Measurements from ENCODE around the gene NME7. TPM values are rescaled to one million over a fixed set of nuclear protein-coding genes. Genes with fewer than 3 reads are reported as not detected.

The NME7 gene
- total RNA-seq, 1 donor from 2014 or later, result 60.6 TPM

DNA sequence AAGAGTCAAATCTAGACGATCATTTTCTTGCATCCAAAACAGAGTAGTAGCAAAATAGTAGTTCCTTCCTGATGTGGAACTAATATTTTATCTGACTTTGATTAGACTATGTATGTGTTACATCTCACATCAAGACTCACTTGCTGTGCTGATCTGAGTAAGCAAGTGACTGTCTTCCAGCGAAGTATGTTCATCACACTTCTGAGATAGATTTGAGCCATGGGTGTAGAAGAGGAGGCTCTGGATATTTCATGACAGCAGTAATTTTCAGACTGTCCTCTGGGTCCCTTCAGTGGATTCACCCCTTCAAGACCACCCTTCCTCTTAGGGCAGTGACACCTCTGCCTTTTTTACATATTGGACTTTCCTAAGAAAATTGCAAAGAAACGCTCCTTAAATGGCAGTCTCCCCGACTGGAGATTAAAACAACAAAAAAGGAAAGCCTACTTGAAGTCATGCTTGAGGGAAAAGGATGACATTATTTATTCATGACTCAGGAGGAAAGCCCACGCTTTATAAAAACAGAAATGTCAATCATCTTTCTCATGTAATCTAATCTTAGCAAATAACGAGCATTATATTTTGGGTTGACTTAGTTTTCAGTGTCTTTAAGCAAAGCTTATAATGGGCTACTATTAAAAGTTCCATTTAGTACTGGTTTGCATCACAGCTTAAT lies 238.3 kb downstream of the NME7 start:
- Mint-ChIP-seq H3K27ac (no peak overlapping the region), H3K36me3 (peaks cover 38% of the 10 kb centered on the region)

GRCh38 chr1:169128562-169128961 lies 239.0 kb downstream of the NME7 start:
- H3K27ac ChIP-seq, result no peak overlapping the region
- Mint-ChIP-seq H3K27ac (no peak overlapping the region), H3K9me3 (no peaks in the 10 kb centered on the region), H3K4me3 (no peak overlapping the region), H3K27me3 (ENCODE audit: insufficient read depth, low read depth) (peaks cover 2% of the 10 kb centered on the region), H3K36me3 (peaks cover 38% of the 10 kb centered on the region), H3K4me1 (no peaks in the 10 kb centered on the region)
- H3K36me3 ChIP-seq, result no peaks in the 10 kb centered on the region
- no peaks in the 10 kb centered on the region for H3K79me2 ChIP-seq (ENCODE audit: low read depth)
- H3K4me2 ChIP-seq, result no peak overlapping the region
- no peaks in the 10 kb centered on the region for H3K27me3 ChIP-seq
- TF ChIP-seq EZH2phosphoT487 (IDR thresholded peaks at IDR 0.05), result no peak
- no peak for TF ChIP-seq EZH2 (IDR thresholded peaks at IDR 0.05)
- TF ChIP-seq, protein P1, sequence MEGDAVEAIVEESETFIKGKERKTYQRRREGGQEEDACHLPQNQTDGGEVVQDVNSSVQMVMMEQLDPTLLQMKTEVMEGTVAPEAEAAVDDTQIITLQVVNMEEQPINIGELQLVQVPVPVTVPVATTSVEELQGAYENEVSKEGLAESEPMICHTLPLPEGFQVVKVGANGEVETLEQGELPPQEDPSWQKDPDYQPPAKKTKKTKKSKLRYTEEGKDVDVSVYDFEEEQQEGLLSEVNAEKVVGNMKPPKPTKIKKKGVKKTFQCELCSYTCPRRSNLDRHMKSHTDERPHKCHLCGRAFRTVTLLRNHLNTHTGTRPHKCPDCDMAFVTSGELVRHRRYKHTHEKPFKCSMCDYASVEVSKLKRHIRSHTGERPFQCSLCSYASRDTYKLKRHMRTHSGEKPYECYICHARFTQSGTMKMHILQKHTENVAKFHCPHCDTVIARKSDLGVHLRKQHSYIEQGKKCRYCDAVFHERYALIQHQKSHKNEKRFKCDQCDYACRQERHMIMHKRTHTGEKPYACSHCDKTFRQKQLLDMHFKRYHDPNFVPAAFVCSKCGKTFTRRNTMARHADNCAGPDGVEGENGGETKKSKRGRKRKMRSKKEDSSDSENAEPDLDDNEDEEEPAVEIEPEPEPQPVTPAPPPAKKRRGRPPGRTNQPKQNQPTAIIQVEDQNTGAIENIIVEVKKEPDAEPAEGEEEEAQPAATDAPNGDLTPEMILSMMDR (IDR thresholded peaks at IDR 0.05), result no peak
- DNase-seq (ENCODE audit: low spot score), result no peak
- no peaks in the 10 kb centered on the region for H4K20me1 ChIP-seq (ENCODE audit: low read depth)
- H3K4me3 ChIP-seq, result no peak overlapping the region
- H3K9me3 ChIP-seq (ENCODE audit: low read depth), result no peaks in the 10 kb centered on the region
- H3K9ac ChIP-seq, result no peak overlapping the region
- H3F3A ChIP-seq (ENCODE audit: low read depth), result no peaks in the 10 kb centered on the region
- no peaks in the 10 kb centered on the region for H3K4me1 ChIP-seq
- H2AFZ ChIP-seq (replicated peaks), result no peak overlapping the region

More for the DNA sequence above, 238.3 kb downstream of the NME7 start:
- Histone ChIP-seq H3K36me3 (no peaks in the 10 kb centered on the region), H3K9ac (no peak overlapping the region), H3F3A (ENCODE audit: low read depth) (no peaks in the 10 kb centered on the region), H3K4me2 (no peak overlapping the region), H2AFZ (replicated peaks) (no peak overlapping the region), H3K27ac (no peak overlapping the region), H3K9me3 (ENCODE audit: low read depth) (no peaks in the 10 kb centered on the region), H4K20me1 (ENCODE audit: low read depth) (no peaks in the 10 kb centered on the region), H3K4me1 (no peaks in the 10 kb centered on the region), H3K27me3 (no peaks in the 10 kb centered on the region), H3K79me2 (ENCODE audit: low read depth) (no peaks in the 10 kb centered on the region), H3K4me3 (no peak overlapping the region)
- Mint-ChIP-seq H3K4me1 (no peaks in the 10 kb centered on the region), H3K4me3 (no peak overlapping the region), H3K9me3 (no peaks in the 10 kb centered on the region), H3K27me3 (ENCODE audit: insufficient read depth, low read depth) (peaks cover 2% of the 10 kb centered on the region)
- DNase-seq (ENCODE audit: low spot score), result no peak
- TF ChIP-seq, protein P1 (IDR thresholded peaks at IDR 0.05), result no peak
- TF ChIP-seq EZH2phosphoT487 (IDR thresholded peaks at IDR 0.05) (no peak), EZH2 (IDR thresholded peaks at IDR 0.05) (no peak)

DNA sequence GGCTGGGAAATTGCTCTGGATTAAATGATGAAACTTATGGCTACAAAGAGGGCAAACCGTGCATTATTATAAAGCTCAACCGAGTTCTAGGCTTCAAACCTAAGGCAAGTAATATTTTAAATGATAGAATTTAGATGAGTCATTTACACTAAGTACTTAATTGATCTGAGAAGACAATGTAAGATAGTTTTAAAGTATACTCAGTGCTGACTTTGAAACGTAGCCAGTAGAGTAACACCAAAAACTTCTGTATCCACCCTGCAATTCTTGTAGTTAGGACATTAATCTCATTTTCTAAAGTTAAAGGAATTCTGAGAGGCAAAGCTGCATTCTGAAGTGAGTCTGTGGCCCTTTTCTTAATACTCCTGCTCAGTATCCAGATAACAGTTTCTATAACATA lies 240.3 kb downstream of the NME7 start:
- no peak overlapping the region for H3K4me3 ChIP-seq
- H2AFZ ChIP-seq (replicated peaks), result no peak overlapping the region
- no peak overlapping the region for H3K4me2 ChIP-seq
- no peak overlapping the region for H3K4me3 Mint-ChIP-seq
- no peaks in the 10 kb centered on the region for H3K36me3 ChIP-seq
- no peaks in the 10 kb centered on the region for H3K27me3 ChIP-seq
- H4K20me1 ChIP-seq (ENCODE audit: low read depth), result no peaks in the 10 kb centered on the region
- H3K79me2 ChIP-seq (ENCODE audit: low read depth), result no peaks in the 10 kb centered on the region
- no peaks in the 10 kb centered on the region for H3F3A ChIP-seq (ENCODE audit: low read depth)
- H3K9me3 ChIP-seq (ENCODE audit: low read depth), result no peaks in the 10 kb centered on the region
- peaks cover 2% of the 10 kb centered on the region for H3K27me3 Mint-ChIP-seq (ENCODE audit: insufficient read depth, low read depth)
- no peak overlapping the region for H3K27ac ChIP-seq
- no peaks in the 10 kb centered on the region for H3K9me3 Mint-ChIP-seq
- H3K4me1 ChIP-seq, result no peaks in the 10 kb centered on the region
- H3K4me1 Mint-ChIP-seq, result no peaks in the 10 kb centered on the region
- H3K9ac ChIP-seq, result no peak overlapping the region
- H3K27ac Mint-ChIP-seq, result no peak overlapping the region
- TF ChIP-seq, protein P1 (IDR thresholded peaks at IDR 0.05), result no peak
- TF ChIP-seq EZH2phosphoT487 (IDR thresholded peaks at IDR 0.05) (no peak), EZH2 (IDR thresholded peaks at IDR 0.05) (no peak)
- H3K36me3 Mint-ChIP-seq, result peaks cover 35% of the 10 kb centered on the region
- DNase-seq (ENCODE audit: low spot score), result no peak
